WI38 (cell line): ENCODE results near the gene MAPK1.

ENCODE experiments used
- H3K4me3 ChIP-seq: 2 replicates; pipeline ENCODE4 v1.5.1; 2011; ENCODE audit warnings: low read depth, mild to moderate bottlenecking, control low read depth, low read length
- CTCF ChIP-seq: IDR thresholded peaks from 2 replicates; pipeline ENCODE4 v1.5.1; 2012; ENCODE audit warnings: low read depth, mild to moderate bottlenecking, control low read depth, low read length

MAPK1 gene

GRCh38 chr22:21762712-21763581 lies 104.5 kb downstream of the MAPK1 start:
- TF ChIP-seq CTCF = no peak
- H3K4me3 ChIP-seq = no peak overlapping the region

- TF ChIP-seq CTCF = no peak
- no peak overlapping the region for H3K4me3 ChIP-seq
Measured at GRCh38 chr22:21761994-21762680, 105.3 kb downstream of the MAPK1 start.

- TF ChIP-seq CTCF = no peak
- H3K4me3 ChIP-seq = no peak overlapping the region
Measured at GRCh38 chr22:21761086-21761485, 106.4 kb downstream of the MAPK1 start.

- H3K4me3 ChIP-seq = no peak overlapping the region
- TF ChIP-seq CTCF = no peak
Measured at GRCh38 chr22:21760640-21761039, 106.8 kb downstream of the MAPK1 start.

- H3K4me3 ChIP-seq = no peak overlapping the region
- no peak for TF ChIP-seq CTCF
Measured at GRCh38 chr22:21759646-21760376, 107.6 kb downstream of the MAPK1 start.

GRCh38 chr22:21759093-21759492 lies 108.4 kb downstream of the MAPK1 start:
- H3K4me3 ChIP-seq = no peak overlapping the region
- TF ChIP-seq CTCF = no peak
